Uterus (tissue), 4 donors: ENCODE measurements around the gene RAB11FIP4. TPM values are rescaled to one million over a fixed set of nuclear protein-coding genes. Genes with fewer than 3 reads are reported as not detected.

Experiments used
- DNase-seq, 2 donors: peaks; one replicate each; pipeline ENCODE4 v3.0.0-alpha.2; 2019 to 2020
- H3K27ac ChIP-seq, 2 donors: fragments of 200-600 bp; sonication (generic); 1 replicate in 1 of 2; 2 replicates in 1 of 2; pipeline ENCODE4 v1.5.1; 2016 to 2018
- H3K27me3 ChIP-seq, 2 donors: fragments of 200-600 bp; sonication (generic); one replicate each; pipeline ENCODE4 v1.5.1; 2018 to 2019; ENCODE audit warnings: control low read depth in 1 of 2
- H3K36me3 ChIP-seq, 2 donors: fragments of 200-600 bp; sonication (generic); one replicate each; pipeline ENCODE4 v1.5.1; 2019; ENCODE audit warnings: control low read depth in 1 of 2
- H3K4me1 ChIP-seq, 2 donors: fragments of 200-600 bp; sonication (generic); one replicate each; pipeline ENCODE4 v1.5.1; 2018 to 2019; ENCODE audit warnings: control low read depth in 1 of 2
- H3K4me3 ChIP-seq, 2 donors: fragments of 200-600 bp; sonication (generic); 1 replicate in 1 of 2; 2 replicates in 1 of 2; pipeline ENCODE4 v1.5.1; 2018 to 2019; ENCODE audit warnings: mild to moderate bottlenecking in 1 of 2
- H3K9me3 ChIP-seq, 2 donors: fragments of 200-600 bp; sonication (generic); one replicate each; pipeline ENCODE4 v1.5.1; 2019; ENCODE audit warnings: control low read depth in 1 of 2
- CTCF ChIP-seq, 4 experiments: fragments of 200-600 bp in 2 of 4; fragments of 450-650 bp in 2 of 4; sonication (generic) in 2 of 4; IDR thresholded peaks; one replicate each; pipeline ENCODE4 v1.5.1; 2016 to 2019; ENCODE audit warnings: antibody characterized with exemption in 4 of 4, mild to moderate bottlenecking in 2 of 4, moderate library complexity in 1 of 4
- POLR2A ChIP-seq, 2 donors: fragments of 450-650 bp; IDR thresholded peaks; one replicate each; pipeline ENCODE4 v1.6.1; 2016; ENCODE audit warnings: antibody characterized with exemption in 2 of 2, mild to moderate bottlenecking in 1 of 2, moderate library complexity in 1 of 2
- intact Hi-C: fragments of 100-400 bp; cut with DNase I; formaldehyde crosslinking; loops from one replicate; pipeline ENCODE4 v1.15.1; 2023; ENCODE audit warnings: low total_unique reads
- total RNA-seq, 4 donors: library from RNA; depleted of rRNA in 3 of 4; stranded (reverse); fragments of >200 nt in 3 of 4; gene quantifications; one replicate each; pipeline versions ENCODE4 v1.1.0 to v1.2.4, GENCODE V29; 2014 to 2023
- donor health status: DM: yes; HTN: yes; CAD: no.

Gene RAB11FIP4
- total RNA-seq, 4 donors from 2014 or later: 7.2 to 12.0 TPM; not detected in 2

GRCh38 chr17:31418773-31419350 is 27.4 kb downstream of the RAB11FIP4 start:
- Histone ChIP-seq H3K4me1 (no peaks in the 10 kb centered on the region), H3K9me3 (no peaks in the 10 kb centered on the region), H3K27ac (no peak overlapping the region), H3K27me3 (no peaks in the 10 kb centered on the region), H3K36me3 (no peaks in the 10 kb centered on the region), H3K4me3 (no peak overlapping the region)
- intact Hi-C loops: no loop called here
- TF ChIP-seq CTCF (IDR thresholded peaks at IDR 0.05): no peak
- no peak for TF ChIP-seq POLR2A (IDR thresholded peaks at IDR 0.05)
- DNase-seq: no peak

- TF ChIP-seq POLR2A (IDR thresholded peaks at IDR 0.05): no peak
- TF ChIP-seq CTCF (IDR thresholded peaks at IDR 0.05): no peak
- Histone ChIP-seq H3K27me3 (no peaks in the 10 kb centered on the region), H3K27ac (no peak overlapping the region), H3K9me3 (no peaks in the 10 kb centered on the region), H3K36me3 (no peaks in the 10 kb centered on the region), H3K4me3 (no peak overlapping the region), H3K4me1 (peaks cover 0 to 5% of the 10 kb centered on the region in 2 donors)
- intact Hi-C loops: no loop called here
- DNase-seq: no peak
Observed at GRCh38 chr17:31422443-31422842, 31.0 kb downstream of the RAB11FIP4 start.

GRCh38 chr17:31424944-31425281 is 33.4 kb downstream of the RAB11FIP4 start:
- H3K27ac ChIP-seq: no peak overlapping the region
- no peaks in the 10 kb centered on the region for H3K36me3 ChIP-seq
- H3K9me3 ChIP-seq: no peaks in the 10 kb centered on the region
- H3K4me3 ChIP-seq: no peak overlapping the region
- intact Hi-C loops: no loop called here
- TF ChIP-seq CTCF (IDR thresholded peaks at IDR 0.05) (no peak), POLR2A (IDR thresholded peaks at IDR 0.05) (no peak)
- peaks cover 0 to 5% of the 10 kb centered on the region in 2 donors for H3K4me1 ChIP-seq
- no peaks in the 10 kb centered on the region for H3K27me3 ChIP-seq
- no peak for DNase-seq

GRCh38 chr17:31425282-31426040 is 34.0 kb downstream of the RAB11FIP4 start:
- Histone ChIP-seq H3K27ac (no peak overlapping the region), H3K9me3 (no peaks in the 10 kb centered on the region), H3K4me1 (peaks cover 0 to 5% of the 10 kb centered on the region in 2 donors), H3K27me3 (no peaks in the 10 kb centered on the region), H3K36me3 (no peaks in the 10 kb centered on the region), H3K4me3 (no peak overlapping the region)
- DNase-seq: no peak
- intact Hi-C loops: no loop called here
- no peak for TF ChIP-seq POLR2A (IDR thresholded peaks at IDR 0.05)
- no peak for TF ChIP-seq CTCF (IDR thresholded peaks at IDR 0.05)

GRCh38 chr17:31427684-31428083 is 36.2 kb downstream of the RAB11FIP4 start:
- intact Hi-C loops: no loop called here
- no peak for DNase-seq
- Histone ChIP-seq H3K27me3 (no peaks in the 10 kb centered on the region), H3K36me3 (no peaks in the 10 kb centered on the region), H3K4me1 (peaks cover 0 to 5% of the 10 kb centered on the region in 2 donors), H3K4me3 (no peak overlapping the region), H3K9me3 (no peaks in the 10 kb centered on the region), H3K27ac (no peak overlapping the region)
- TF ChIP-seq CTCF (IDR thresholded peaks at IDR 0.05): no peak
- TF ChIP-seq POLR2A (IDR thresholded peaks at IDR 0.05): no peak
